Jurkat, Clone E6-1 (cell line): ENCODE results near the gene ATOH8.
"Not testable (repeated sequence)": the region's sequence is repeated elsewhere in the genome, so short reads cannot be mapped to it uniquely, and the experiment has no call there.

ENCODE experiments used
- DNase-seq: peaks from one replicate; pipeline ENCODE4 v3.0.0-alpha.2; 2011; ENCODE audit warnings: low read depth, low spot score
- H3K4me3 ChIP-seq: 2 replicates; pipeline ENCODE4 v1.5.1; 2011; ENCODE audit warnings: mild to moderate bottlenecking, low read length, control low read depth, moderate library complexity

Gene ATOH8

DNA sequence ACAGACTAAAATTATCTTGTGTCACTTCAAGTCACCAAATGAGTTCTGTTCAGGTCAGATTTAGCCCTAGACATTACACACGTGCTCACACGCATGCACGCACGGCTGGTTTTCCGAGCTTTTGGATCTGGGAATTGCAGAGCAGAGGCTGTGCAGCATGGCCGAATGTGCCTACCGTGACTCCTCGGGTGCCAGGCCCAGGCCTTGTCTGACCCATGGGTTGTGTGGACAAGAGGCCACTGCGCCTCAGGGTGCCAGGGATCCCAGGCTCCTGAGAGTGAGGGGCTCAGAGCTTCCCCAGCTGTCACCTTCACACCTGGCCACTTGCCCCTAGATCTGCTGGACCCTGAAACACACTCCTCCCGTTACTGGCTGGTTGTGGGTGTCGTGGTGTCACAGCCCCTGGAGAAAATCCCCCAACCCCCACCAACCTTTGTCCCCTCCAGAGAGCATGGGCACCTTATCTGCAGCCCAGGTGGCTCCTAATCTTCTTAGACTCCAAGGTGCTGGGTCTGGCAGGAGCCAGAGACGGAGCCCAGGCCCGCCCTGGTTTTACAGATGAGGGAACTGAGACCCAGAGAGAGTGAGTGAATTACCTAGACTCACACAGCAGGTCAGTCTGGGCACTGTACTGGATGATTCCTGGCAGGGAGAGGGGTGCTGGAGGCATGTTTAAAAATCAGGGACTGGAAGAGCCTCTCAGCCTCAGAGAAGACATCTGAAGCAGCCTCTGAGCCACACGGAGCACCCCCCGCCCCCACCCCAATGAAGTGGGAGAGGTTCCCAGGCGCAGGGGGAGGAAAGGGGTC, 56.8 kb downstream of the ATOH8 start:
- no peak overlapping the region for H3K4me3 ChIP-seq
- DNase-seq = no peak

DNA sequence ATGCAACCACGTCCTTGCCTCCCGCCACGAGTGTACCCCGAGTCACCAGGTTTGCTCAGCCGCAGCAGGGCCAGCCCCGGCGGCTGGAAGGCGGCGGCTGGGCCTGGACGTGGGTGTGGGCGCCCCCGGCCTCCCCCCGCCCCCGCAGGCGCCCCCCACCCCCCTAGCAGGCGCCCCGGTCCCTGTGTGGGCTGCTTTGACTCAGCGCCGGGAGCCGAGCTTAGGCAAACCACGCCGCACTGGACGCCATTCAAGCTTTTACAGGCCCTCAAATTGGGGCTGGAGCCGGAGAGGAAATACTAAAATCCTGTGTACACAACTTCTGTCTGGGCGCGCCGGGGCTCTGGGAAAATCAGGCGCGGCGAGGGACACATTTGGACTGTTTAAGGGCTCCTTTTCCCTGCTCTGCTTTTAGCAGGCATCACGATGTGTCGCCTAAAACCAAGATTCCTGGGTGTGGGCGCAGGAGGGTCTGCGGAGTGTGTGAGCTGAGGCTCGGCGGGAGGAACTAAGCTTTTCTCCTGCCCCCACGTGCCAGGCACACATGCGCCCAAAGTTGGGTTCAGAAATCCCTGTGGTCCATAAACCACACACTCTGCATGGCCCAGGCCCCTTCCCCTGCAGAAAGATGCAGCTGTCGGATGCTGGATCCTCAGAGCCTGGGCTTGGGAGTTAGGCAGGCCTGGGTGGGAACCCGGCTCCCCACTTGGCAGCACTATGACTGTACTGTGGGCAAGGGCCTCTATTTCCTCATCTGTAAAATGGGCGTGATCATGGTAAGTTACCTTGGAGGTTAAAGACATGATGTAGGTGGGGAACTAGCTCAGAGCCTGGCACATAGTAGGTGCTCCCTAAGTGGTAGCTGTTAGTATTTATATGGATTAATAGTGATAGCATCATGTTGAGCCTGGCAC, 57.6 kb downstream of the ATOH8 start:
- DNase-seq = no peak
- no peak overlapping the region for H3K4me3 ChIP-seq

DNA sequence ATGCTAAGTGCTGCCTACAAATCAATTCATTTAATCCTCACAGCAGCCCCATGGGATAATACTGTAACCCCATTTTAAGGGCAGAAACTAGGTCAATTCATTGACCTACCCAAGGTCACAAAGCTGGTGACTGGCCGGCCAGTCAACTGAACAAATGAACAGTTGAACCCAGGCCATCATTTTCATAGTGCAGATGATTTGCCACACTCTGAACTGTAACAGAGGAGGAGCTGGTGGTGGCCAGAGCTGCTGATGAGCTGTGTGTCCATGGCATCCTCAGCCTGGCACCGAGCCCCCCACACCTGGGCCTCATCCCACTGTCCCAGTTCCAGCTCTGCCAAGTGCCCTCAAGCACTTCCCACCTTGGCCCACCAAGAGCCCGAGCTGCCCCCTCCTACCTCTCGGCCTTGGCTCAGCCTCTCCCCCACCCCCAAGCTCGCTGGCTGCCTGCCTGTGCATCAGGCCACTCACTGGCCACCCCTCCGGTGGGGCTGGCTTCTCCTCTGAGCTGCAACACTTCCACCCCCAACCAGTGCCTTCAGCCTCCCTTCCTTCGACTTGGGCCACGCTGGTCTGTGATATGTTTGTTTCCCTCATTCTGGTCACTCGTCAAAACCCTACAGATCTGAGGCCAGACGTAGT, 58.4 kb downstream of the ATOH8 start:
- H3K4me3 ChIP-seq = no peak overlapping the region

GRCh38 chr2:85813211-85813981, 59.6 kb downstream of the ATOH8 start:
- DNase-seq = no peak
- no peak overlapping the region for H3K4me3 ChIP-seq

More for the DNA sequence above, 58.4 kb downstream of the ATOH8 start:
- DNase-seq = no peak

- DNase-seq = peak; percentile 71
- no peak overlapping the region for H3K4me3 ChIP-seq
Observed at GRCh38 chr2:85813982-85814801, 60.4 kb downstream of the ATOH8 start.

DNA sequence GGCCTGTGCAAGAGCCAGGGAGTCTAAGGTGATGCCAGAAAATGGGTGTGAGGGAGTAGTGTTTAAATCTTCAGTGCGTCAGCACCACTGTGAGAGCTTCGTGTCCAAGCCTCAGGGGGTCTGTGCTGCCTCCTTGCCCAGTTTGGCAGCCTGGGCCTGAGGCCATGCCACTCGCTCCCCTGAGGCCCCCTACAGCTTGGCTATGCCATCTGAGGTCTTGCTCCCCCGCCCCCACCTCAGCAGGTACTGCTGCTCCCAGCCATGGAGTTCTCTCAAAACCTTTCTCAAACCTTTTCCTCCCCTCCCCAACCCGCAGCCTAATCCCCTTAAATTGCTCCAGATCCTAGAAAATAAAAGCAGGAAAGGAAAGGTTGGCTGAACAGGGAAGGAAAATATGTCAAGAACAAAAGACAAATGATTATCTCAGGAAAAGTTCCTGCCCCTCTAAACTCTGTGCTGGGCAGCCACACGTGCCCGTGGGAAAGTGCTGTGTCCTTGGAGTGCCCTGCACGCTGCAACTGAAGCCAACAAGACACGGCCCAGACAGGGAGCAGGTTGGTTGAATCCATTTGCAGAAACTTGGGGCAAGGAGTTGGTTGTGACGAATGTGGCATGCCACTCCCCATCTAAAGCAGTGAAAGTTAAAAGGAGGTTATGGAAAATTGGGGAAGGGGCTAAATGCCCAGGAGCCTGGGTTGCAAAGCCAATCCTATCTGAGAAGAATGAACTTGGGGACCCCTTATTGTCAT, 61.2 kb downstream of the ATOH8 start:
- no peak overlapping the region for H3K4me3 ChIP-seq
- no peak for DNase-seq

GRCh38 chr2:85819811-85820510, 66.2 kb downstream of the ATOH8 start:
- DNase-seq = no peak
- H3K4me3 ChIP-seq = no peak overlapping the region

DNA sequence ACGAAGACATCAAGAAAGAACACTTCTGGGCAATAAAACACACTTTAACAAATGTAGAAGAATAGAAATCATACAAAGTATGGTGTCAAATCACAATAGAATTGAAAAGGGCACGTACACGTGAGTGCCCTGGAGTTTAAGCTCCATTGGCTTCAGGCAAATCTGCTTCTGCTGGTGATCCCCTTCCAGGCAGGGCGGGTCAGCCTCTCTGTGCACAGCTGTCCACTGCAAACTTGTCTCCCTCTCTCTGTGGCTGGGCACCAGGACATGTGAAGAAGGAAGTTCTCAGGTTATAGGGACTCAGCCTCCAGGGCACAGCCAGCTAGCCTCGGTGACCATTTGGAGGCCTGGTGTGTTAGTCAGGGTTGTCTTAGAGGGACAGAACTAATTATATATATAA, 69.0 kb downstream of the ATOH8 start:
- no peak for DNase-seq
- H3K4me3 ChIP-seq = no peak overlapping the region

- no peak for DNase-seq
- no peak overlapping the region for H3K4me3 ChIP-seq
Observed at GRCh38 chr2:85823951-85824350, 70.2 kb downstream of the ATOH8 start.

- peak overlapping the region; percentile 20 for H3K4me3 ChIP-seq
- DNase-seq = peak; percentile 71
Observed at GRCh38 chr2:85826990-85827878, 73.4 kb downstream of the ATOH8 start.

GRCh38 chr2:85827879-85828569, 74.2 kb downstream of the ATOH8 start:
- no peak for DNase-seq
- peak overlapping the region; percentile 20; the same call in 1 of the 2 replicates for H3K4me3 ChIP-seq

GRCh38 chr2:85828725-85829124, 74.9 kb downstream of the ATOH8 start:
- DNase-seq = no peak
- no peak overlapping the region for H3K4me3 ChIP-seq

- DNase-seq = peak; percentile 69
- not testable (repeated sequence) for H3K4me3 ChIP-seq
Observed at GRCh38 chr2:85829394-85829793, 75.6 kb downstream of the ATOH8 start.

- no peak overlapping the region for H3K4me3 ChIP-seq
- peak; percentile 61 for DNase-seq
Observed at GRCh38 chr2:85830645-85831044, 76.9 kb downstream of the ATOH8 start.

DNA sequence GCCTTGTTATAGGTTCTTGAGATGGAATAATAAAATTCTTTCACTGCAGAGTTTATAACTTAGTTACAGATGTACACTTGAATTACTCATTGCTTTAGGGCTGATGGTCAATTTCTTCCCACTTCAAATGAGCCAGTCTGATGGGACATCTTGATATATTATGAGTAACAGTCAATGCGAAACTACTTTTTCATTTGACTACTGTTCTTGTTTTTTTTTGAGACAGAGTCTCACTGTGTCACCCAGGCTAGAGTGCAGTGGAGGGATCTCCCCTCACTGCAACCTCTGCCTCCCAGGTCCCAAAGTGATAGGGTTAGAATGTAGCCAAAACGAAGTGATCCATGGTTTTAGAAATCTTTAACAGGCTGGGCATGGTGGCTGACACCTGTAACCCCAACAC, 77.9 kb downstream of the ATOH8 start:
- no peak overlapping the region for H3K4me3 ChIP-seq
- DNase-seq = no peak
